Globus pallidus (tissue), 1 donor: ENCODE data around the gene MAPKBP1.

Experiments used
- DNase-seq: peaks from one replicate; pipeline ENCODE4 v3.0.0-alpha.2; 2015; ENCODE audit warnings: low spot score

Gene MAPKBP1

GRCh38 chr15:41782371-41783282, 8.3 kb downstream of the MAPKBP1 start:
- DNase-seq: no peak

- no peak for DNase-seq
Measured at GRCh38 chr15:41783296-41783695, 9.0 kb downstream of the MAPKBP1 start.

- DNase-seq: no peak
Measured at GRCh38 chr15:41788262-41788661, 14.0 kb downstream of the MAPKBP1 start.

GRCh38 chr15:41789236-41789635, 15.0 kb downstream of the MAPKBP1 start:
- DNase-seq: no peak

- no peak for DNase-seq
Measured at GRCh38 chr15:41789662-41790061, 15.4 kb downstream of the MAPKBP1 start.

- no peak for DNase-seq
Measured at GRCh38 chr15:41790169-41790568, 15.9 kb downstream of the MAPKBP1 start.

- DNase-seq: no peak
Measured at GRCh38 chr15:41790756-41791546, 16.7 kb downstream of the MAPKBP1 start.

- no peak for DNase-seq
Measured at GRCh38 chr15:41791547-41791937, 17.3 kb downstream of the MAPKBP1 start.

GRCh38 chr15:41792000-41792637, 17.8 kb downstream of the MAPKBP1 start:
- no peak for DNase-seq

GRCh38 chr15:41794081-41794480, 19.8 kb downstream of the MAPKBP1 start:
- DNase-seq: no peak

- no peak for DNase-seq
Measured at GRCh38 chr15:41795996-41796856, 21.9 kb downstream of the MAPKBP1 start.

GRCh38 chr15:41797201-41797944, 23.1 kb downstream of the MAPKBP1 start:
- no peak for DNase-seq

- DNase-seq: no peak
Measured at GRCh38 chr15:41798607-41799487, 24.6 kb downstream of the MAPKBP1 start.

GRCh38 chr15:41799488-41799805, 25.2 kb downstream of the MAPKBP1 start:
- DNase-seq: no peak

- DNase-seq: no peak
Measured at GRCh38 chr15:41801185-41801584, 26.9 kb downstream of the MAPKBP1 start.

- DNase-seq: no peak
Measured at GRCh38 chr15:41801850-41802455, 27.7 kb downstream of the MAPKBP1 start.

- DNase-seq: no peak
Measured at GRCh38 chr15:41804361-41804760, 30.1 kb downstream of the MAPKBP1 start.

- no peak for DNase-seq
Measured at GRCh38 chr15:41804916-41805666, 30.8 kb downstream of the MAPKBP1 start.

GRCh38 chr15:41805711-41806110, 31.4 kb downstream of the MAPKBP1 start:
- DNase-seq: no peak
